SK-N-SH (cell line): ENCODE results near the gene LPP. TPM values are rescaled to one million over a fixed set of nuclear protein-coding genes. Genes with fewer than 3 reads are reported as not detected.

ENCODE experiments used
- CTCF ChIA-PET: fragments of 300-600, 350-600 bp; formaldehyde crosslinking; extraction: SDS; loops from one replicate; lab custom pipeline; 2021; lab: Yijun Ruan, JAX
- POLR2A ChIA-PET: fragments of 350-600 bp; sonication (Branson Sonifier 250); formaldehyde crosslinking; extraction: SDS; loops from one replicate; lab custom pipeline; 2020; ENCODE audit warnings: antibody characterized with exemption, inconsistent platforms; lab: Yijun Ruan, JAX
- DNase-seq: peaks from one replicate; pipeline ENCODE4 v3.0.0; 2012
- H2AFZ ChIP-seq: fragments of 200-600 bp; sonication (generic); 2 replicates; pipeline ENCODE4 v1.8.1; 2016; ENCODE audit warnings: antibody characterized with exemption, mild to moderate bottlenecking, low read depth
- H3F3A ChIP-seq: fragments of 200-600 bp; sonication (generic); replicated peaks from 2 replicates; pipeline ENCODE3; 2016; ENCODE audit warnings: antibody characterized with exemption, mild to moderate bottlenecking; ENCODE audit not compliant: insufficient read depth
- H3K27ac ChIP-seq, 2 experiments: fragments of 200-500 bp in 1 of 2; fragments of 200-600 bp in 1 of 2; sonication (Bioruptor generic) in 1 of 2; sonication (generic), shearing (Covaris generic) in 1 of 2; 2 replicates each; pipeline versions ENCODE4 v1.5.1 to v1.6.1; 2014 to 2016; ENCODE audit warnings: low read depth in 2 of 2, inconsistent platforms in 1 of 2, low read length in 1 of 2, mild to moderate bottlenecking in 1 of 2, mixed read lengths in 1 of 2
- H3K27me3 ChIP-seq: fragments of 200-600 bp; sonication (generic), shearing (Covaris generic); 2 replicates; pipeline ENCODE4 v1.6.1; 2016; ENCODE audit warnings: mixed run types; ENCODE audit not compliant: insufficient read depth
- H3K36me3 ChIP-seq, 2 experiments: fragments of 200-500 bp in 1 of 2; fragments of 200-600 bp in 1 of 2; sonication (Bioruptor generic) in 1 of 2; sonication (generic) in 1 of 2; replicated peaks in 1 of 2; 2 replicates each; pipeline versions ENCODE3 to v1.5.1; 2014 to 2016; ENCODE audit warnings: low read length in 1 of 2, mild to moderate bottlenecking in 1 of 2; ENCODE audit not compliant: insufficient read depth in 2 of 2, control insufficient read depth in 1 of 2
- H3K4me1 ChIP-seq, 2 experiments: fragments of 200-500 bp in 1 of 2; fragments of 200-600 bp in 1 of 2; sonication (Bioruptor generic) in 1 of 2; sonication (generic), shearing (Covaris generic) in 1 of 2; 2 replicates each; pipeline versions ENCODE4 v1.5.1 to v1.6.1; 2014 to 2016; ENCODE audit warnings: low read depth in 1 of 2, low read length in 1 of 2, mixed run types in 1 of 2; ENCODE audit not compliant: insufficient read depth in 2 of 2, control insufficient read depth in 1 of 2
- H3K4me2 ChIP-seq: fragments of 200-600 bp; sonication (generic), shearing (Covaris generic); 2 replicates; pipeline ENCODE4 v1.6.1; 2017; ENCODE audit warnings: mixed run types
- H3K4me3 ChIP-seq, 2 experiments: fragments of 200-500 bp in 1 of 2; fragments of 200-600 bp in 1 of 2; sonication (Bioruptor generic) in 1 of 2; sonication (generic), shearing (Covaris generic) in 1 of 2; 2 replicates each; pipeline versions ENCODE4 v1.5.1 to v1.8.1; 2014 to 2016; ENCODE audit warnings: low read depth in 2 of 2, inconsistent platforms in 1 of 2, low read length in 1 of 2, mild to moderate bottlenecking in 1 of 2, mixed read lengths in 1 of 2, moderate library complexity in 1 of 2
- H3K79me2 ChIP-seq: fragments of 200-600 bp; sonication (generic); 2 replicates; pipeline ENCODE4 v1.8.1; 2017; ENCODE audit warnings: mild to moderate bottlenecking; ENCODE audit not compliant: insufficient read depth
- H3K9ac ChIP-seq: fragments of 200-600 bp; sonication (generic); 2 replicates; pipeline ENCODE4 v1.6.1; 2017; ENCODE audit warnings: mixed run types
- H3K9me2 ChIP-seq: fragments of 200-600 bp; sonication (generic); 2 replicates; pipeline ENCODE4 v1.6.1; 2017; ENCODE audit warnings: mixed run types
- H3K9me3 ChIP-seq: fragments of 200-600 bp; sonication (generic); 2 replicates; pipeline ENCODE4 v1.6.1; 2017; ENCODE audit warnings: mixed run types, mild to moderate bottlenecking, moderate library complexity
- H4K20me1 ChIP-seq: fragments of 200-600 bp; sonication (generic); 2 replicates; pipeline ENCODE4 v1.6.1; 2017; ENCODE audit warnings: mild to moderate bottlenecking, mixed run types; ENCODE audit not compliant: insufficient read depth
- CHD2 ChIP-seq: fragments of 150-350 bp; IDR thresholded peaks from 2 replicates; pipeline ENCODE4 v1.6.1; 2018; ENCODE audit warnings: low read length; ENCODE audit not compliant: partially characterized antibody
- EZH2phosphoT487 ChIP-seq: fragments of 200-600 bp; sonication (generic); IDR thresholded peaks from 2 replicates; pipeline ENCODE4 v1.6.1; 2017; ENCODE audit warnings: low read depth, mixed run types, mild to moderate bottlenecking, antibody characterized with exemption, moderate library complexity, borderline replicate concordance
- FOXM1 ChIP-seq: IDR thresholded peaks from 2 replicates; pipeline ENCODE4 v1.4.0; 2012; ENCODE audit warnings: low read depth, mild to moderate bottlenecking
- GABPA ChIP-seq: IDR thresholded peaks from 2 replicates; pipeline ENCODE4 v1.4.0; 2012; ENCODE audit warnings: low read depth, mild to moderate bottlenecking
- GATA2 ChIP-seq: sonication (generic); formaldehyde crosslinking; IDR thresholded peaks from 2 replicates; pipeline ENCODE4 v1.5.0; 2020; ENCODE audit warnings: mild to moderate bottlenecking, missing genetic modification reagents
- IRF3 ChIP-seq: fragments of 150-350 bp; IDR thresholded peaks from 2 replicates; pipeline ENCODE4 v1.6.1; 2016; ENCODE audit warnings: mild to moderate bottlenecking, low read depth, low read length
- MEF2A ChIP-seq: IDR thresholded peaks from 2 replicates; pipeline ENCODE4 v1.4.0; 2012; ENCODE audit warnings: low read depth, borderline replicate concordance
- POLR2AphosphoS5 ChIP-seq: IDR thresholded peaks from 2 replicates; pipeline ENCODE4 v1.6.1; 2012; ENCODE audit warnings: low read depth, low read length
- RAD21 ChIP-seq: IDR thresholded peaks from 2 replicates; pipeline ENCODE4 v1.6.1; 2012; ENCODE audit warnings: mild to moderate bottlenecking, low read length
- RCOR1 ChIP-seq: fragments of 150-350 bp; IDR thresholded peaks from 2 replicates; pipeline ENCODE4 v1.6.1; 2017; ENCODE audit warnings: antibody characterized with exemption, low read length
- SIN3A ChIP-seq: IDR thresholded peaks from 2 replicates; pipeline ENCODE4 v1.6.1; 2012; ENCODE audit warnings: low read depth, mild to moderate bottlenecking, low read length, moderate library complexity, borderline replicate concordance
- TEAD4 ChIP-seq: IDR thresholded peaks from 2 replicates; pipeline ENCODE4 v1.4.0; 2012; ENCODE audit warnings: mild to moderate bottlenecking, borderline replicate concordance; ENCODE audit not compliant: insufficient read depth
- USF1 ChIP-seq: IDR thresholded peaks from 2 replicates; pipeline ENCODE4 v1.4.0; 2012; ENCODE audit warnings: low read depth, borderline replicate concordance
- USF2 ChIP-seq: fragments of 150-350 bp; IDR thresholded peaks from 2 replicates; pipeline ENCODE4 v1.6.1; 2017; ENCODE audit warnings: antibody characterized with exemption, low read length, low read depth, borderline replicate concordance
- ZBTB33 ChIP-seq: IDR thresholded peaks from 2 replicates; pipeline ENCODE4 v1.4.0; 2012; ENCODE audit warnings: low read depth, borderline replicate concordance
- WGBS: methylation state at CpG from one replicate; pipeline ENCODE4 v1.1.6; 2017; ENCODE audit warnings: low lambda C conversion rate; 5-methylcytosine and 5-hydroxymethylcytosine counted together
- polyA plus RNA-seq, 3 experiments: library from polyadenylated mRNA; depleted of rRNA; stranded (reverse); fragments of >200 nt; gene quantifications; 2 replicates each; pipeline ENCODE4 v1.2.3, GENCODE V29; 2012
- TF ChIP-seq, protein P1 (sequence below): IDR thresholded peaks from 2 replicates; pipeline ENCODE4 v1.6.1; 2012; ENCODE audit warnings: mild to moderate bottlenecking, low read depth, low read length, moderate library complexity
- TF ChIP-seq, protein P2 (sequence below): IDR thresholded peaks from 2 replicates; pipeline ENCODE4; 2012

Gene LPP
- polyA plus RNA-seq, 1 of the 3 experiments (the other 2 are of a cell fraction): 6.6 TPM

DNA sequence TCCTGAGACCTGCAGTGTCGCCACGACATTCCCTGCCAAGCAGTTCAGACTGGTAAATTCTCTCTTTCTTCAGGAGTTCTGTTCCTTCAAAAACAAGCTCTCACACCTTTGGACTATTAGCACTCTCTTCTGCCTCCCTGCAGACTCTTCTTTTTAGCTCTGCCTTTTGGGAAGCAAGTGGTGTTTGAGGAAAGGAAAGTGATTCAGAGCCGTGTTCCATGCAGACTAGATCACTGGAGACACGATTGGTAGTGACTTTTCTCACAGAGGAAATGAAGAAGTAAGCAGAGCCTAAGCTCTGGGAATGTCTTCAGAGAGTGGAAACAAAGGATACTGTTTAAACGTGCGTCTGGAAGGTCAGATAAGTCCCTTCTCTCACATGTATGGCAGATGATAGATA is 747.2 kb downstream of the LPP start:
- peak overlapping the region; percentile 68; the same call in 1 of the 2 replicates for H2AFZ ChIP-seq

More for the DNA sequence above, 747.2 kb downstream of the LPP start:
- no peaks in the 10 kb centered on the region for H3K9me2 ChIP-seq
- no peaks in the 10 kb centered on the region for H4K20me1 ChIP-seq
- H3K4me2 ChIP-seq: peak overlapping the region; percentile 84
- H3K4me3 ChIP-seq: peak overlapping the region in 1 of 2 experiments; percentile 50; a peak in 2 of 4 replicates
- H3K27ac ChIP-seq: peak overlapping the region; percentile 53 to 100; a peak in 3 of 4 replicates
- peaks cover 0 to 23% of the 10 kb centered on the region in 2 experiments; a peak in 2 of 4 replicates for H3K4me1 ChIP-seq
- H3K36me3 ChIP-seq: peaks cover 0 to 5% of the 10 kb centered on the region in 2 experiments
- POLR2A ChIA-PET: no interaction called here
- TF ChIP-seq USF2 (no peak), POLR2AphosphoS5 (0 out of 2 replicates have a peak, but pooled peaks have one; percentile 16), RAD21 (no peak), RCOR1 (no peak), TEAD4 (no peak), ZBTB33 (no peak), FOXM1 (no peak), GATA2 (CRISPR knock-in tag) (no peak), GABPA (no peak), EZH2phosphoT487 (no peak), IRF3 (no peak), CHD2 (no peak), MEF2A (no peak), USF1 (no peak), SIN3A (no peak)
- TF ChIP-seq, protein P1, sequence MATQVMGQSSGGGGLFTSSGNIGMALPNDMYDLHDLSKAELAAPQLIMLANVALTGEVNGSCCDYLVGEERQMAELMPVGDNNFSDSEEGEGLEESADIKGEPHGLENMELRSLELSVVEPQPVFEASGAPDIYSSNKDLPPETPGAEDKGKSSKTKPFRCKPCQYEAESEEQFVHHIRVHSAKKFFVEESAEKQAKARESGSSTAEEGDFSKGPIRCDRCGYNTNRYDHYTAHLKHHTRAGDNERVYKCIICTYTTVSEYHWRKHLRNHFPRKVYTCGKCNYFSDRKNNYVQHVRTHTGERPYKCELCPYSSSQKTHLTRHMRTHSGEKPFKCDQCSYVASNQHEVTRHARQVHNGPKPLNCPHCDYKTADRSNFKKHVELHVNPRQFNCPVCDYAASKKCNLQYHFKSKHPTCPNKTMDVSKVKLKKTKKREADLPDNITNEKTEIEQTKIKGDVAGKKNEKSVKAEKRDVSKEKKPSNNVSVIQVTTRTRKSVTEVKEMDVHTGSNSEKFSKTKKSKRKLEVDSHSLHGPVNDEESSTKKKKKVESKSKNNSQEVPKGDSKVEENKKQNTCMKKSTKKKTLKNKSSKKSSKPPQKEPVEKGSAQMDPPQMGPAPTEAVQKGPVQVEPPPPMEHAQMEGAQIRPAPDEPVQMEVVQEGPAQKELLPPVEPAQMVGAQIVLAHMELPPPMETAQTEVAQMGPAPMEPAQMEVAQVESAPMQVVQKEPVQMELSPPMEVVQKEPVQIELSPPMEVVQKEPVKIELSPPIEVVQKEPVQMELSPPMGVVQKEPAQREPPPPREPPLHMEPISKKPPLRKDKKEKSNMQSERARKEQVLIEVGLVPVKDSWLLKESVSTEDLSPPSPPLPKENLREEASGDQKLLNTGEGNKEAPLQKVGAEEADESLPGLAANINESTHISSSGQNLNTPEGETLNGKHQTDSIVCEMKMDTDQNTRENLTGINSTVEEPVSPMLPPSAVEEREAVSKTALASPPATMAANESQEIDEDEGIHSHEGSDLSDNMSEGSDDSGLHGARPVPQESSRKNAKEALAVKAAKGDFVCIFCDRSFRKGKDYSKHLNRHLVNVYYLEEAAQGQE: no peak
- TF ChIP-seq, protein P2, sequence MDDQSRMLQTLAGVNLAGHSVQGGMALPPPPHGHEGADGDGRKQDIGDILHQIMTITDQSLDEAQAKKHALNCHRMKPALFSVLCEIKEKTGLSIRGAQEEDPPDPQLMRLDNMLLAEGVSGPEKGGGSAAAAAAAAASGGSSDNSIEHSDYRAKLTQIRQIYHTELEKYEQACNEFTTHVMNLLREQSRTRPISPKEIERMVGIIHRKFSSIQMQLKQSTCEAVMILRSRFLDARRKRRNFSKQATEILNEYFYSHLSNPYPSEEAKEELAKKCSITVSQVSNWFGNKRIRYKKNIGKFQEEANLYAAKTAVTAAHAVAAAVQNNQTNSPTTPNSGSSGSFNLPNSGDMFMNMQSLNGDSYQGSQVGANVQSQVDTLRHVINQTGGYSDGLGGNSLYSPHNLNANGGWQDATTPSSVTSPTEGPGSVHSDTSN: peak; percentile 49; the same call in 1 of the 2 replicates
- TF ChIP-seq, all 33 proteins: peak for 2
- 12% methylated on average over 6 of the region's 6 CpGs for WGBS
- H3F3A ChIP-seq: peaks cover 46% of the 10 kb centered on the region
- H3K9me3 ChIP-seq: no peaks in the 10 kb centered on the region
- H3K79me2 ChIP-seq: no peaks in the 10 kb centered on the region
- CTCF ChIA-PET: no interaction called here
- no peaks in the 10 kb centered on the region for H3K27me3 ChIP-seq
- DNase-seq: no peak
- H3K9ac ChIP-seq: peak overlapping the region; percentile 76; the same call in 1 of the 2 replicates
